Activated T-cell treated with anti-CD3 and anti-CD28 coated beads for 1 hour (primary cell): ENCODE data around the gene AQR.

Experiments used
- DNase-seq: peaks from one replicate; pipeline ENCODE4 v3.0.0-alpha.2; 2020; ENCODE audit warnings: low read depth

AQR gene

GRCh38 chr15:34869110-34869509 is 100.4 kb downstream of the AQR start:
- DNase-seq, result no peak

GRCh38 chr15:34865531-34865930 is 104.0 kb downstream of the AQR start:
- DNase-seq, result no peak

GRCh38 chr15:34861214-34861613 is 108.3 kb downstream of the AQR start:
- DNase-seq, result no peak

GRCh38 chr15:34855893-34856292 is 113.6 kb downstream of the AQR start:
- DNase-seq, result no peak

GRCh38 chr15:34855413-34855812 is 114.1 kb downstream of the AQR start:
- DNase-seq, result no peak

GRCh38 chr15:34854232-34854631 is 115.3 kb downstream of the AQR start:
- DNase-seq, result no peak

- DNase-seq, result no peak
Measured at GRCh38 chr15:34853001-34853758, 116.4 kb downstream of the AQR start.

GRCh38 chr15:34851751-34852150 is 117.8 kb downstream of the AQR start:
- DNase-seq, result no peak

GRCh38 chr15:34851007-34851406 is 118.5 kb downstream of the AQR start:
- no peak for DNase-seq

GRCh38 chr15:34850121-34850520 is 119.4 kb downstream of the AQR start:
- no peak for DNase-seq

GRCh38 chr15:34849364-34849959 is 120.1 kb downstream of the AQR start:
- no peak for DNase-seq

- DNase-seq, result no peak
Measured at GRCh38 chr15:34847598-34847997, 121.9 kb downstream of the AQR start.

- no peak for DNase-seq
Measured at GRCh38 chr15:34841262-34841725, 128.2 kb downstream of the AQR start.

GRCh38 chr15:34838282-34838681 is 131.3 kb downstream of the AQR start:
- DNase-seq, result no peak

- no peak for DNase-seq
Measured at GRCh38 chr15:34837246-34838016, 132.1 kb downstream of the AQR start.

GRCh38 chr15:34828145-34828911 is 141.2 kb downstream of the AQR start:
- DNase-seq, result no peak

- DNase-seq, result no peak
Measured at GRCh38 chr15:34821831-34822230, 147.7 kb downstream of the AQR start.

GRCh38 chr15:34820110-34820509 is 149.4 kb downstream of the AQR start:
- DNase-seq, result no peak

GRCh38 chr15:34818526-34818925 is 151.0 kb downstream of the AQR start:
- no peak for DNase-seq

GRCh38 chr15:34815836-34816235 is 153.7 kb downstream of the AQR start:
- no peak for DNase-seq

GRCh38 chr15:34813446-34814190 is 155.9 kb downstream of the AQR start:
- no peak for DNase-seq
